ENCODE results near the gene TEAD2.

Gene TEAD2

DNA sequence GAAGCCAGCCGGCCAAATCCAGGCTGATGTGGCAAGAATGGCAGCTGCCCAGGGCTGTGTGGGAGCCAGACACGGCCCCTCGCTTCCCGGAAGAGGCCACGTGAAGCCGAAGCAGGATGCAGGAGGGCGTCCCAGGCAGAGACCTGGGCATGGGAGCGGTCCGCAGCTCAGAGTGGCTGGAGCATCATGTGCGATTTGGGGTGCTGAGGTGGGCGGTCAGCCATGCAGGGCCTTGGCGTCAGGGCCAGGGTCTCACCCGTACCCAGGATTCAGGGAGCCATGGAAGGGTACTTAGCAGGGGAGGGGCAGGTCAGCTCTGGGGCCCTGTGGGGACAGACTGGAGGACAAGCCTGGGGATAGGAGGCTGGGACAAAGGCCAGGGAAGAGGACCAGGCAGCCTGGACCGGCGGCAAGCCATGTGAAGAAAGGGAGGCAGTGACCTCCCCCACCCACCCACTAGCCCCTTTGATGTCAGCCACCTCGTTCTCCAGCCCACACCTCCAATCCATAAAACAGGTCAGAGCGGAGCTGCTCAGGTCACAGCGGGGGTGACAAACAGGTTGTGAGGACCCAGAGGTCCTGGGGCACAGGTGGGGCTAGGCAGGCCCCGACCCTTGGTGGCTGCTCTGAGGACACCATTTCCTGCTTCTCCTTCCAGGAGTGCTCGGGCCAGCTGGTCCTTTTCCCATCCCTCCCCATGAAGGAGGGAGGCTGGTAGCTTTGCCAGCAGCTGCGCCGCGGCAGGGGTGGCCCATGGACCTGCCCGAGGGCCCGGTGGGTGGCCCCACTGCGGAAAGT lies 28.1 kb upstream of the TEAD2 start:
- TF ChIP-seq POLR2A (IDR thresholded peaks at IDR 0.05; ENCODE audit: extremely low read depth, insufficient read length), result no peak
- TF ChIP-seq MYC (IDR thresholded peaks at IDR 0.05; ENCODE audit: low read depth, low read length), result no peak
- TF ChIP-seq, protein P1, sequence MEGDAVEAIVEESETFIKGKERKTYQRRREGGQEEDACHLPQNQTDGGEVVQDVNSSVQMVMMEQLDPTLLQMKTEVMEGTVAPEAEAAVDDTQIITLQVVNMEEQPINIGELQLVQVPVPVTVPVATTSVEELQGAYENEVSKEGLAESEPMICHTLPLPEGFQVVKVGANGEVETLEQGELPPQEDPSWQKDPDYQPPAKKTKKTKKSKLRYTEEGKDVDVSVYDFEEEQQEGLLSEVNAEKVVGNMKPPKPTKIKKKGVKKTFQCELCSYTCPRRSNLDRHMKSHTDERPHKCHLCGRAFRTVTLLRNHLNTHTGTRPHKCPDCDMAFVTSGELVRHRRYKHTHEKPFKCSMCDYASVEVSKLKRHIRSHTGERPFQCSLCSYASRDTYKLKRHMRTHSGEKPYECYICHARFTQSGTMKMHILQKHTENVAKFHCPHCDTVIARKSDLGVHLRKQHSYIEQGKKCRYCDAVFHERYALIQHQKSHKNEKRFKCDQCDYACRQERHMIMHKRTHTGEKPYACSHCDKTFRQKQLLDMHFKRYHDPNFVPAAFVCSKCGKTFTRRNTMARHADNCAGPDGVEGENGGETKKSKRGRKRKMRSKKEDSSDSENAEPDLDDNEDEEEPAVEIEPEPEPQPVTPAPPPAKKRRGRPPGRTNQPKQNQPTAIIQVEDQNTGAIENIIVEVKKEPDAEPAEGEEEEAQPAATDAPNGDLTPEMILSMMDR (IDR thresholded peaks at IDR 0.05; ENCODE audit: low read depth, low read length), result no peak
- TF ChIP-seq, protein P2, sequence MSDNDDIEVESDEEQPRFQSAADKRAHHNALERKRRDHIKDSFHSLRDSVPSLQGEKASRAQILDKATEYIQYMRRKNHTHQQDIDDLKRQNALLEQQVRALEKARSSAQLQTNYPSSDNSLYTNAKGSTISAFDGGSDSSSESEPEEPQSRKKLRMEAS (IDR thresholded peaks at IDR 0.05; ENCODE audit: low read depth, low read length), result no peak
- no peak for DNase-seq (ENCODE audit: low read depth)
- H3K4me3 ChIP-seq (ENCODE audit: low read depth, low read length), result no peak overlapping the region

DNA sequence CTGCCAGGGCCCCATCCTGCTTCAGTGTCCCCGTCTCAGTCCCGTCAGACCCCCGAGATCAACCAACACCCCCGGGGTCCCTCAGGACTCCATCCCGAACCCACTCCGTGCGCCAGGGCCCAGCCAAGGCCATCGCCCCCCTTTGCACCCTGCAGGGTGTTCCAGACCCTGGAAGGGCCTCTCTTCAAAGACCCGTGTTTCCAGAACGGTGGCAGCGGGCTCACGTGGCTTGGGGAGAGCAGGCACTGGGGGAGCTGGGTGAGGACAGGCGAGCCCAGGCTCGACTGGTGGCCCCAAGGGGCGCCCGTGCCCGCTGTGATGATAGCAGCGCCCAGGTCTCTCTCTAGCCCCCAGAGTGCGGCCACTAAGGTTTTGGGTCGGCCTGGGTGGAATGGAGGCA lies 27.2 kb upstream of the TEAD2 start:
- no peak for DNase-seq (ENCODE audit: low read depth)
- H3K4me3 ChIP-seq (ENCODE audit: low read depth, low read length), result no peak overlapping the region
- TF ChIP-seq MYC (IDR thresholded peaks at IDR 0.05; ENCODE audit: low read depth, low read length), result no peak
- TF ChIP-seq, protein P1 (IDR thresholded peaks at IDR 0.05; ENCODE audit: low read depth, low read length), result no peak

DNA sequence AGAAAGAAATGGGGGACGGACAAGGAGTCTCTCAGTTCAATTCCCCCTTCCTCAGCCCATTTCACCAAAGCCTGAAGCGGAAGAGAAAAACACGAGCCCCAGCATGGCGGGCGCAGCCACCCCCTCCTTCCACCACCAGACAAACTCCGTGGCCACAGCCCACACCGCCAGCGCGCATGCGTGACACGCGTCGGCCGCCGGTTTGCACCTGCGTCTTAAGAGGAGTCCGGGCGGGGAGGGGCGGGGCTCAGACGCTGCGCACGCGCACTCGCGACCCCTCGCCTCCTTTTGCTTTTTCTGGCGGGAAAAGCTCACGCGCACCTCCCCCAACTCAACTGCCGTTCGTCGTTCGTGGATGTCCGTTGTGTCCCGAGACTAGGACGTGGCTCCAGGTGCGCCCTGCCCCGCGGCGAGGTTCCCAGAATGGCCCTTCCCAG lies 25.7 kb upstream of the TEAD2 start, which contains the start of gene KASH5:
TSS of gene KASH5 (plus strand) at position 314 of the 437 bp plus-strand sequence. CDS start 2,635 bp downstream, outside the sequence.
- no peak for DNase-seq (ENCODE audit: low read depth)
- no peak within 1 kb of the TSS for H3K4me3 ChIP-seq (ENCODE audit: low read depth, low read length)
- TF ChIP-seq, protein P1 (IDR thresholded peaks at IDR 0.05; ENCODE audit: low read depth, low read length), result no peak
- TF ChIP-seq, protein P2 (IDR thresholded peaks at IDR 0.05; ENCODE audit: low read depth, low read length), result no peak
- TF ChIP-seq MYC (IDR thresholded peaks at IDR 0.05; ENCODE audit: low read depth, low read length), result no peak
- no peak for TF ChIP-seq POLR2A (IDR thresholded peaks at IDR 0.05; ENCODE audit: extremely low read depth, insufficient read length)

DNA sequence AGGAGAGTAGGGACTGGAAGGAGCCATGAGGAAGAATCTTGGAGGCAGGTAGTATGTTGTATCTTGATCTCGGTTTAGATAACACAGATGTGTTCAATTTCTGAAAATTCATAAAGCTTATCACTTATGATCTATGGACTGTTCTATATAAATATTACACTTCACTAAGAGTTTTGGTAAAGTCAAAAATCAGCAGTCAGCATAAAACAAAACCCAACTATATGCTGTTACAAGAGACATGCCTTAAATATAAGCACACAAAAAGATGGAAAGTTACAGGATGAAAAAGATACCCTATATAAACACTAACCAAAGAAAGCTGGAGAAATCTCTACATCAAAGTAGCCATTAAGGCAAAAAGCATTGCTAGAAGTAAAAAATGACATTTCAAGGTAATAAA lies 21.4 kb upstream of the TEAD2 start:
- no peak overlapping the region for H3K4me3 ChIP-seq (ENCODE audit: low read depth, low read length)
- TF ChIP-seq, protein P1 (IDR thresholded peaks at IDR 0.05; ENCODE audit: low read depth, low read length), result no peak
- TF ChIP-seq, protein P2 (IDR thresholded peaks at IDR 0.05; ENCODE audit: low read depth, low read length), result no peak
- TF ChIP-seq MYC (IDR thresholded peaks at IDR 0.05; ENCODE audit: low read depth, low read length) (no peak), POLR2A (IDR thresholded peaks at IDR 0.05; ENCODE audit: extremely low read depth, insufficient read length) (no peak)
- DNase-seq (ENCODE audit: low read depth), result no peak

DNA sequence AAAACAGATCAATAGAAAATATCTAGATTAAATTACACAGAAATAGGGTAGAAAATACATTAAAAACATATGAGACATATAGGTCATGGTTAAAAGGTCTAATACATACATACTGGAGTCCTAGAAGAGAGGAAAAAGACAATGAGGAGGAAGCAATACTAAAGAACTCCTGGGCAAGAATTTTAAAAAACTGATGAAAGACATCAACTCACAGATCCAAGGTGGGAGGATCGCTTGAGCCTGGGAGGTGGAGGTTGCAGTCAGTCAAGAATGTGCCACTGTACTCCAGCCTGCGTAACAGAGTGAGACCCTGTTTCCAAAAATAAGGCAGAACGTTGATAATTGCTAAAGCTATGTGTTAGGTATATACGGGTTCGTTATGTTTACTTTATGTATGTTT lies 20.4 kb upstream of the TEAD2 start:
- TF ChIP-seq POLR2A (IDR thresholded peaks at IDR 0.05; ENCODE audit: extremely low read depth, insufficient read length), result no peak
- TF ChIP-seq, protein P2 (IDR thresholded peaks at IDR 0.05; ENCODE audit: low read depth, low read length), result no peak
- no peak for TF ChIP-seq MYC (IDR thresholded peaks at IDR 0.05; ENCODE audit: low read depth, low read length)
- TF ChIP-seq, protein P1 (IDR thresholded peaks at IDR 0.05; ENCODE audit: low read depth, low read length), result no peak
- no peak overlapping the region for H3K4me3 ChIP-seq (ENCODE audit: low read depth, low read length)
- DNase-seq (ENCODE audit: low read depth), result no peak
